Panc1 (cell line): ENCODE measurements around the gene NUTM1.

Experiments used
- CTCF ChIP-seq: fragments of 450-650 bp; IDR thresholded peaks from 2 replicates; pipeline ENCODE4 v1.5.1; 2017; ENCODE audit warnings: mild to moderate bottlenecking
- REST ChIP-seq, 2 experiments: IDR thresholded peaks; 2 replicates each; pipeline ENCODE4 v1.6.1; 2011 to 2012; ENCODE audit warnings: low read depth in 2 of 2, control low read depth in 1 of 2, low read length in 1 of 2, mild to moderate bottlenecking in 1 of 2, moderate library complexity in 1 of 2; ENCODE audit not compliant: insufficient read depth in 1 of 2

GRCh38 chr15:34347951-34348638 lies 5.0 kb downstream of the NUTM1 start:
- TF ChIP-seq CTCF, result no peak
- TF ChIP-seq REST (IDR thresholded peaks at IDR 0.05; ENCODE audit: insufficient read depth in 1 of 2, low read depth in 2 of 2, low read length in 1 of 2), result no peak
